GM19463 (cell line): ENCODE data around the gene DPEP2NB.

Source experiments
- ATAC-seq: cut with Tn5 transposase; IDR thresholded peaks from one replicate; pipeline ENCODE4 v1.9.1; 2021; ENCODE audit warnings: mild to moderate bottlenecking, moderate library complexity; ENCODE audit not compliant: unreplicated experiment

Gene DPEP2NB

GRCh38 chr16:67964477-67965131, 51.1 kb downstream of the DPEP2NB start:
- ATAC-seq, result no peak

- ATAC-seq, result no peak
These were observed 51.9 kb downstream of the DPEP2NB start for GRCh38 chr16:67963662-67964321.
